ENCODE measurements around the gene CSF3R. TPM values are rescaled to one million over a fixed set of nuclear protein-coding genes. Genes with fewer than 3 reads are reported as not detected.

CSF3R gene
- polyA plus RNA-seq, result 1.9 TPM

GRCh38 chr1:36482724-36483388, at the start of gene CSF3R:
CSF3R (minus strand) TSS chr1:36482913; CDS start chr1:36479496, 3,417 bp downstream.
- peaks cover 0 to 2% (median 0%) of the 10 kb centered on the region in 3 donors for H3K9me3 Mint-ChIP-seq
- H3K27ac Mint-ChIP-seq, result no peak within 1 kb of the TSS
- H3K4me3 Mint-ChIP-seq, result peak within 1 kb of the TSS in 2 of 4 donors; percentile 17 to 65
- peaks cover 15 to 16% (median 16%) of the 10 kb centered on the region in 3 donors for H3K4me1 Mint-ChIP-seq
- peaks cover 15% of the 10 kb centered on the region for H3K27me3 Mint-ChIP-seq
- no peaks in the 10 kb centered on the region for H3K36me3 Mint-ChIP-seq

GRCh38 chr1:36531833-36532232, 49.1 kb upstream of the CSF3R start:
- Mint-ChIP-seq H3K4me3 (no peak overlapping the region), H3K9me3 (peaks cover 0 to 8% (median 3%) of the 10 kb centered on the region in 3 donors), H3K4me1 (peaks cover 0 to 4% (median 0%) of the 10 kb centered on the region in 3 donors), H3K36me3 (peaks cover 1% of the 10 kb centered on the region), H3K27me3 (peaks cover 14% of the 10 kb centered on the region), H3K27ac (no peak overlapping the region)

GRCh38 chr1:36530791-36531190, 48.1 kb upstream of the CSF3R start:
- Mint-ChIP-seq H3K27ac (no peak overlapping the region), H3K9me3 (peaks cover 0 to 8% (median 3%) of the 10 kb centered on the region in 3 donors), H3K4me3 (no peak overlapping the region), H3K27me3 (peaks cover 14% of the 10 kb centered on the region), H3K4me1 (peaks cover 0 to 4% (median 0%) of the 10 kb centered on the region in 3 donors), H3K36me3 (peaks cover 1% of the 10 kb centered on the region)

DNA sequence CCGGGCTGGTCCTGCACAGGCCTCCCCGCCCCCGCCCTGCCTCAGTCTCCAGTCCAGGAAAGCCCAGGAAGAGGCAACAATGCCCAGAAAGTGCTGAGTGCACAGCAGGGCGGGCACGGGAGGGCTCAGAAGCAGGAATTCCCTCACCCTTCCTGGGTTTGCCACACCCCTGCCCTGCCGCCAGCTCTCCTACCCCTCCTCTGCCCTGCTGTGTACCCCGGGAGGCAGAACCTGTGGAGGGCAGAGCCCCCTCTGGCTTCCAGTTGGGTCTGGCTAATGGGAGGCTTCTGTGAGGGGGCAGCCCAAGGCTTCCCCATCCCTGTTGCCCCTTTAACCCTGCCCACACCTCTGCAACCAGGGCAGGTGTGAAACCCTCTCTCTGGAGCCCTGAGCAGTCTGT, 47.5 kb upstream of the CSF3R start:
- Mint-ChIP-seq H3K27me3 (peaks cover 14% of the 10 kb centered on the region), H3K36me3 (peaks cover 1% of the 10 kb centered on the region), H3K9me3 (peaks cover 0 to 8% (median 3%) of the 10 kb centered on the region in 3 donors), H3K27ac (no peak overlapping the region), H3K4me1 (peaks cover 0 to 4% (median 0%) of the 10 kb centered on the region in 3 donors), H3K4me3 (no peak overlapping the region)

GRCh38 chr1:36529769-36530260, 47.1 kb upstream of the CSF3R start:
- no peak overlapping the region for H3K4me3 Mint-ChIP-seq
- peaks cover 0 to 4% (median 0%) of the 10 kb centered on the region in 3 donors for H3K4me1 Mint-ChIP-seq
- H3K36me3 Mint-ChIP-seq, result peaks cover 1% of the 10 kb centered on the region
- no peak overlapping the region for H3K27ac Mint-ChIP-seq
- H3K9me3 Mint-ChIP-seq, result peaks cover 0 to 8% (median 3%) of the 10 kb centered on the region in 3 donors
- peaks cover 14% of the 10 kb centered on the region for H3K27me3 Mint-ChIP-seq

DNA sequence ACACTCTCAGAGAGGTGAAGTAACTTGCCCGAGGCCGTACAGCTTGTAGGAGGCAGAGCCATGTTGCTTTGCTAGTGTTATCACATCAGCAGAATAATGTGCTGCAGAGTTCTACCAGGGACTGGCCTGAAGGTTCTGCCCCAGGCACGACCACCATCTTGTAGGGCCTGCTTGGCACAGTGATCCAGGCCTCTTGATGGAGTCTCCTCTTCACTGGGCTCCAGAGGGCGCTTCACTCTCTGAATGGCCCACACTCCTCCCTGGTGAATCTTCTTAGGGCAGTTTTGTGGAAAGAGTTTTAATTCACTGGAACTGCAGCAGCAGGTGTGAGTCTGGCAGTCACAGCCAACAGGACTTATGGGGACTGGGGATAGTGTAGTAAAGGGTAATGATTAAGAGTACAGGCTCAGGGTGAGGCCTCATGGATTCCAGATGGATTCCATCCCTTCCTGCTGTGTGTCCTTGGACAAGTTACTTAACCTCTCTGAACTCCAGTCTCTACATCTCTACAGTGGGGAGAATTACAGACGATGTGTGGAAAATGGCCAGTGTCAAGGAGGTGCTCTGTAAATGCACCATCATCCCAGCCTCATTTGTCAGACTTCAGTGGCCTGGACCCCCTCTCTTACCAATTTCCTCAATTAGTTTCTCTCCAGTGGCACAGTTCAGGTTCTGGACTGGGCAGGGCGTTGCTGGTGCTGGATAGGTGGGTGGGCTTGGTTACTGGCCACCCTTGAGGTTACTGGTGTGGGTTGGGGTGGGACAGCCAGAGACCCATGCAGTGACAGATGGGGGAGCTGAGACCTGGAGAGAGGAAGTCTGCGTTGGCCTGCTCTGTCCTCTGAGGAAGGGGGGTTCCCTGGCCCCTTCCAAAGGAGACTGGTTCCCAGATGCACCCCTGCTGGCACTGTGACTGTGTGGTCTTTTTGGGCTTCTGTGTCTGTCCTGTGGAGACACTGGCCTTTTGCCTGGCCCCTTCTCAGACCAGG, 45.9 kb upstream of the CSF3R start:
- Mint-ChIP-seq H3K4me1 (peaks cover 2 to 4% (median 4%) of the 10 kb centered on the region in 3 donors), H3K4me3 (no peak overlapping the region), H3K9me3 (peaks cover 0 to 8% (median 0%) of the 10 kb centered on the region in 3 donors), H3K36me3 (peaks cover 1% of the 10 kb centered on the region), H3K27ac (no peak overlapping the region), H3K27me3 (peaks cover 9% of the 10 kb centered on the region)

DNA sequence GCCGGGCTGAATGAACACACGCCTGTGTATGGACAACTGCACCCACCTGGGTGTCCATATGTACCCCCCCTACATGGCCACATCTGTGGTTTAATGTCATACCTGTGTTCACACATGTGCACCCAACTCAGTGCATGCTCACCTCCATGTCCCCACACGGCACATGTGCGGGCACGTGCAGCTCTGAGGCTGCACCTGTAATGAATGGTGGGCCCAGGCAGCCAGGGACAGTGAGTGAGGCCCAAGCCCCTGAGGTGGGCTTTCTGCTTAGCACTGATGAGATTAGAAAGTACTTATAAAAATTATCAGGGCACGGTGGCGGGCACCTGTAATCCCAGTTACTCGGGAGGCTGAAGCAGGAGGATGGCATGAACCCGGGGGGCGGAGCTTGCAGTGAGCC, 42.5 kb upstream of the CSF3R start:
- Mint-ChIP-seq H3K36me3 (peaks cover 1% of the 10 kb centered on the region), H3K4me1 (peaks cover 4% of the 10 kb centered on the region in 3 donors), H3K27me3 (no peaks in the 10 kb centered on the region), H3K9me3 (no peaks in the 10 kb centered on the region), H3K27ac (no peak overlapping the region), H3K4me3 (no peak overlapping the region)

- no peak overlapping the region for H3K27ac Mint-ChIP-seq
- H3K4me1 Mint-ChIP-seq, result peaks cover under 1 to 4% (median 4%) of the 10 kb centered on the region in 3 donors
- H3K27me3 Mint-ChIP-seq, result no peaks in the 10 kb centered on the region
- H3K36me3 Mint-ChIP-seq, result peaks cover 1% of the 10 kb centered on the region
- peak overlapping the region in 1 of 4 donors; percentile 2 for H3K4me3 Mint-ChIP-seq
- no peaks in the 10 kb centered on the region for H3K9me3 Mint-ChIP-seq
Measured at GRCh38 chr1:36524359-36525062, 41.8 kb upstream of the CSF3R start.

GRCh38 chr1:36523850-36524249, 41.1 kb upstream of the CSF3R start:
- H3K4me1 Mint-ChIP-seq, result peaks cover 0 to 4% (median 4%) of the 10 kb centered on the region in 3 donors
- no peak overlapping the region for H3K27ac Mint-ChIP-seq
- no peaks in the 10 kb centered on the region for H3K9me3 Mint-ChIP-seq
- no peak overlapping the region for H3K4me3 Mint-ChIP-seq
- H3K27me3 Mint-ChIP-seq, result no peaks in the 10 kb centered on the region
- peaks cover 1% of the 10 kb centered on the region for H3K36me3 Mint-ChIP-seq

GRCh38 chr1:36523230-36523495, 40.5 kb upstream of the CSF3R start:
- Mint-ChIP-seq H3K36me3 (peaks cover 1% of the 10 kb centered on the region), H3K27ac (no peak overlapping the region), H3K4me1 (peaks cover 0 to 4% (median 4%) of the 10 kb centered on the region in 3 donors), H3K27me3 (no peaks in the 10 kb centered on the region), H3K4me3 (no peak overlapping the region), H3K9me3 (no peaks in the 10 kb centered on the region)

- Mint-ChIP-seq H3K27me3 (no peaks in the 10 kb centered on the region), H3K9me3 (no peaks in the 10 kb centered on the region), H3K4me3 (no peak overlapping the region), H3K27ac (no peak overlapping the region), H3K36me3 (peaks cover 1% of the 10 kb centered on the region), H3K4me1 (peaks cover 0 to 4% (median 4%) of the 10 kb centered on the region in 3 donors)
Measured at GRCh38 chr1:36522461-36523229, 39.9 kb upstream of the CSF3R start.

DNA sequence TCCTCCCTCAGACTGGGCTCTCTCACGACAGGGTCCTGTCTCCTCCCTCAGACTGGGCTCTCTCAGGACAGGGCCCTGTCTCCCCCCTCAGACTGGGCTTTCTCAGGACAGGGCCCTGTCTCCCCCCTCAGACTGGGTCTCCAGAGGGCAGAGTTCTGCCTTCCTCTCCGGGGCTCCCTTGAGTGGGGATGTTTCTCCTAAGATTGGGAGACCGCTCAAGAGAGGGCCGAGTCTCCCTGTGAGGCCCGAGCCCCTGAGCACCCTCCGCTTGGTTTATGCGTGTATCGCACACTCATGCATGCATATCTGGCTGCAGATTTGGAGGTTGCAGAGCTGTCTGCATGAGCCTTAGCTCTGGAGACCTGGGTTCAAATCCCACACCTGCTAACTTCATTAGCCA, 39.3 kb upstream of the CSF3R start:
- H3K27me3 Mint-ChIP-seq, result no peaks in the 10 kb centered on the region
- no peaks in the 10 kb centered on the region for H3K9me3 Mint-ChIP-seq
- no peaks in the 10 kb centered on the region for H3K36me3 Mint-ChIP-seq
- H3K4me3 Mint-ChIP-seq, result no peak overlapping the region
- peaks cover 0 to 4% (median 4%) of the 10 kb centered on the region in 3 donors for H3K4me1 Mint-ChIP-seq
- H3K27ac Mint-ChIP-seq, result no peak overlapping the region

DNA sequence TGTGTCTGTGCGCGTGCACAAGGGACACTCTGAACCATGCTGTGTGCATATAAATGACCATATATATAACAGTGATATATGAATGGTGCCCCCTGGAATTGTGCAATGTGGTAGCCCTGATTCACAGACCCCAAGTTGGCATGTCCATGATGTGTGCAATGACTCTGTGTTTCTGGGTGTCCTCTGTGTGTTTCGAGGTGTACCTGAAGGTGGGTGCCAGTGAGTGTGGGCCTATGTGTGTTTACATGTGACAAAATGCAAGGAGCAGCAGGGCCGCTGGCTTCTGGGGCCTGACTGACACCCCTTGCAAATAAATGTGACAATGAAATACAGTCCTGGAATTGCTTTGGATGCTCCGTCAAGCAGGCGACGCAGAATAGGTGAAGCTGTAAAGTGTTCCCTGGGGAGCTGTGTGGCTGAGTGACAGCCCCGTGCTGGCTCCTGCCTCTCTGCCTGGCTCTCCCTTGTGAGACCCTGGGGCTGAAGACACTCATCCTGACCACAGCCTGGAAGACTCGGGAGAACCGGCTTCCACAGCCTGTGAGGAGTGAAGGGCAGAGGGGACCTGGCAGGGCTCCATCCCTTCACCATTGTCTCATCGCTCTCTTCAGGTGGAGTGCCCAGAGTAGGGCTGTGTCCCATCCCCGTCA, 38.2 kb upstream of the CSF3R start:
- no peak overlapping the region for H3K27ac Mint-ChIP-seq
- no peaks in the 10 kb centered on the region for H3K27me3 Mint-ChIP-seq

DNA sequence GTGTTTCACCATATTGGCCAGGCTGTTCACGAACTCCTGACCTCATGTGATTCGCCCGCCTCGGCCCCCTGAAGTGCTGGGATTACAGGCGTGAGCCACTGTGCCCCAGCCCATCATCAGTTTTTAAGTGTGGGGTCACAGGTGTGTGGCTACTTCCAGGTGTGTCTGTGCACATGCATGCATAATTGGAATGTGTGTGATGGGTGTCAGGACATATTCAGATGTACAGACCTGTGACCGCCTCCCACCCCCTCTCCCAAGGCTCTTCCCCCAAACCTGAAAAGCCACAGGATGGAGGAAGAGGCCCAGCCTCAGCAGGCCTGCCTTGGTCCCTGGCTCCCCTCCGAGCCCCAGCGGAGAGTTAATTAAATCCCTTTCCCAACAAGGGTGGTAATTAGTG, 37.3 kb upstream of the CSF3R start:
- Mint-ChIP-seq H3K4me3 (no peak overlapping the region), H3K27me3 (no peaks in the 10 kb centered on the region), H3K4me1 (peaks cover 0 to 4% (median 4%) of the 10 kb centered on the region in 3 donors), H3K27ac (no peak overlapping the region), H3K36me3 (no peaks in the 10 kb centered on the region), H3K9me3 (no peaks in the 10 kb centered on the region)

More for the DNA sequence above, 38.2 kb upstream of the CSF3R start:
- Mint-ChIP-seq H3K36me3 (no peaks in the 10 kb centered on the region), H3K4me1 (peaks cover 0 to 4% (median 4%) of the 10 kb centered on the region in 3 donors), H3K9me3 (no peaks in the 10 kb centered on the region), H3K4me3 (no peak overlapping the region)
